Measurements from ENCODE around the gene SLC26A2.

The SLC26A2 gene

DNA sequence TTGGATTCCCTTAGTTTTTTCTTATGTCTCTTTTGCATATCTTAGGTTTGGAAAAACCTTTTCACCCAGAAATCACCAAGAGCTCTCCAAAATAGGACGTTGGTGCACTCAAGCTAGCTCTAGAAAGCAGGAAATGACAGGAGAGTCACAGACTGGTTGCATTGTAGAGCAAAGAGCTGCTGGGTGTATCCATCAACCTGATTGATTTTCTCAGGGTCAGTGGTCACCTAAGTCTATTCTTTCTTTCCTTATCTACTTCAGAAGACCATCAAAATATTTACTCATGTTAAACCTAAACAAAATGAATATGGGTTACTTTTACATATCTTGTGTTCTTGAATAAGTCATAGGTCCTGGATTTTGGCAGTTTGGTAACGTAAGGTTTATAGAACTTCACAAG lies 14.9 kb downstream of the SLC26A2 start:
- TF ChIP-seq, protein P1, sequence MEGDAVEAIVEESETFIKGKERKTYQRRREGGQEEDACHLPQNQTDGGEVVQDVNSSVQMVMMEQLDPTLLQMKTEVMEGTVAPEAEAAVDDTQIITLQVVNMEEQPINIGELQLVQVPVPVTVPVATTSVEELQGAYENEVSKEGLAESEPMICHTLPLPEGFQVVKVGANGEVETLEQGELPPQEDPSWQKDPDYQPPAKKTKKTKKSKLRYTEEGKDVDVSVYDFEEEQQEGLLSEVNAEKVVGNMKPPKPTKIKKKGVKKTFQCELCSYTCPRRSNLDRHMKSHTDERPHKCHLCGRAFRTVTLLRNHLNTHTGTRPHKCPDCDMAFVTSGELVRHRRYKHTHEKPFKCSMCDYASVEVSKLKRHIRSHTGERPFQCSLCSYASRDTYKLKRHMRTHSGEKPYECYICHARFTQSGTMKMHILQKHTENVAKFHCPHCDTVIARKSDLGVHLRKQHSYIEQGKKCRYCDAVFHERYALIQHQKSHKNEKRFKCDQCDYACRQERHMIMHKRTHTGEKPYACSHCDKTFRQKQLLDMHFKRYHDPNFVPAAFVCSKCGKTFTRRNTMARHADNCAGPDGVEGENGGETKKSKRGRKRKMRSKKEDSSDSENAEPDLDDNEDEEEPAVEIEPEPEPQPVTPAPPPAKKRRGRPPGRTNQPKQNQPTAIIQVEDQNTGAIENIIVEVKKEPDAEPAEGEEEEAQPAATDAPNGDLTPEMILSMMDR (conservative IDR thresholded peaks at IDR 0.05): no peak

DNA sequence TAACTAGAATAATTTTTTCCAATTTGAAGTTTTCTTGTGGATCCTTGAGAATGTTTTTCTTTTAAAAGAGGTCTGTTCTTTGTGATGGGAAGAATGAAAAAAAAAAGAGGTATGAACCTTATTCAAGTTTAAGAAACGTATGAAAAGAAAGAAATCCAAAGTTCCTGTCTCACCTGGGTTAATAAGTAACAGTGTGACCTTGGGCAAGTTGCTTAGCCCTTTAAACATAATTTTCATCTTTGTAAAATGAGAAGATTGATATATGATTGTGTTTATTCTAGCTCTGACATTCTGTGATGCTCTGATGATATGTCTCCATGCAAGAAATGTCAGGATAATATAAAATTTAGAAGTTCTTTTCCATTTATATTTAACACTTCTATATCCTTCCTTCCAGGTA lies 19.3 kb downstream of the SLC26A2 start:
- TF ChIP-seq, protein P1 (conservative IDR thresholded peaks at IDR 0.05): no peak
- no peak overlapping the region for H3K27ac ChIP-seq

More for the DNA sequence above, 14.9 kb downstream of the SLC26A2 start:
- no peak overlapping the region for H3K27ac ChIP-seq

DNA sequence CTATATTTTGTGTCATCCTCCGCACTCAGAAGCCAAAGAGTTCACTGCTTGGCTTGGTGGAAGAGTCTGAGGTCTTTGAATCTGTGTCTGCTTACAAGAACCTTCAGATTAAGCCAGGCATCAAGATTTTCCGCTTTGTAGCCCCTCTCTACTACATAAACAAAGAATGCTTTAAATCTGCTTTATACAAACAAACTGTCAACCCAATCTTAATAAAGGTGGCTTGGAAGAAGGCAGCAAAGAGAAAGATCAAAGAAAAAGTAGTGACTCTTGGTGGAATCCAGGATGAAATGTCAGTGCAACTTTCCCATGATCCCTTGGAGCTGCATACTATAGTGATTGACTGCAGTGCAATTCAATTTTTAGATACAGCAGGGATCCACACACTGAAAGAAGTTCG lies 20.6 kb downstream of the SLC26A2 start:
- H3K27ac ChIP-seq: no peak overlapping the region
- TF ChIP-seq, protein P1 (conservative IDR thresholded peaks at IDR 0.05): no peak

DNA sequence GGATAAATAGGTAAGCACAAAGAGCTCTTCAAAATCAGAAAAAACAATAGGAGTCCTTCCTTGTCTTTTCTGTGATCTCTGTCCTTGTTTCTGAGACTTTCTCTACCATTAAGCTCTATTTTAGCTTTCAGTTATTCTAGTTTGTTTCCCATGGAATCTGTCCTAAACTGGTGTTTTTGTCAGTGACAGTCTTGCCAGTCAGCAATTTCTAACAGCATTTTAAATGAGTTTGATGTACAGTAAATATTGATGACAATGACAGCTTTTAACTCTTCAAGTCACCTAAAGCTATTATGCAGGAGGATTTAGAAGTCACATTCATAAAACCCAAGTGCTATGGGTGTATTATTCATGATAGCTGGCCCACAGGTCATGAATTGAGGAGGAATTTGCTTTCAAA lies 21.9 kb downstream of the SLC26A2 start:
- TF ChIP-seq, protein P1 (conservative IDR thresholded peaks at IDR 0.05): no peak
- H3K27ac ChIP-seq: no peak overlapping the region

DNA sequence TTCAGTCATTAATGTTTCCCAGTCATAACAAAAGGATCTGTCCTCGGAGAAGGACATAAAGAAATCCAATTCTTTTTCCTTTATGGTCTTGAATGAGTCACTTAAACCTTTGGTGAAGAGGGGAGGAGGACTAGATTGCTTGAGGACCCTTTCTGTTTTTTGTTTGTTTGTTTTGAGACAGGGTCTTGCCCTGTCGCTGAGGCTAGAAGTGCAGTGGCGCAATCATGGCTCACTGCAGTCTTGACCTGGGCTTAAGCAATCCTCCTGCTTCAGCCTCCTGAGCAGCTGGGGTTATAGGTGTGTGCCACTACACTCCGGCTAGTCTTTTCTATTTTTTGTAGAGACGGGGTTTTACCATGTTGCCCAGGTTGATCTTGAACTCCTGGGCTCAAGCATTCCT lies 27.6 kb downstream of the SLC26A2 start:
- TF ChIP-seq, protein P1 (conservative IDR thresholded peaks at IDR 0.05): no peak

DNA sequence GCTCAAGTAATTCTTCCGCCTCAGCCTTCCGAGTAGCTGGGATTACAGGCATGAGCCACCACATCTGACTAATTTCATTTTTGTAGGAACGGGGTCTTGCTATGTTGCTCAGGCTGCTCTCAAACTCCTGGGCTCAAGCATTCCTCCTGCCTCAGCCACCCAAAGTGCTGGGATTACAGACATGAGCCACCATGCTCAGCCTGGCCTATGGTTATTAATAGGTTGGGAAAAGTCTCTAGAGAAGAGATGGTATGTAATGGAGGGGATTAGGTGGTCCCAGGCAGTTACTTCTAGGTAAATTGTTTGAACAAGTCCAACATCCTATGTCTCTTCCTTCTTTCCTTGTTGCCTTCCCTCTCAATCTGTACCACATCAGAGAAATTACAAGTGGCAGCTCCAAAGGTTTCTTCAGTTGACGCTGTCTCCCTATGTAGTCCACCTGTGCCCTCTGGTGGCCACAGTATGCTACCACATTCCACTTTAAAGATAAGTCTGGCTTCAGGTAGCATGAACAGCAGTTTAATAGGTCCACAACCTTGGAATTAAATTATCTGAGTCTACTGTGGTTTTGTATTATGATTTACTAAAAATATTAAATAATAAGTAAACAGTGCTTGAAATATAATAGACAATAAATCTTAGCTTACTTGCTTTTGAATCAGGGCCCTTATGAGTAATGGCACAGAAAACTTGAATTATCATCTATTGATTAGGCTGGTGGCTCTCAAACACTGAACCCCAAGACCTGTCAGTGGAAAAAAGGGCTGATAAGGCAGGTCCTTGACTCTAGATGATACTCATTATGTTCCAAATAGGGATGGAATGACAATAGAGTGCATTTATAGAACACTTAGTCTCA lies 30.2 kb downstream of the SLC26A2 start:
- TF ChIP-seq, protein P1 (conservative IDR thresholded peaks at IDR 0.05): peak; percentile 95
- H3K27ac ChIP-seq: peak overlapping the region; percentile 23; the same call in 1 of the 2 replicates

More for the DNA sequence above, 27.6 kb downstream of the SLC26A2 start:
- H3K27ac ChIP-seq: no peak overlapping the region

DNA sequence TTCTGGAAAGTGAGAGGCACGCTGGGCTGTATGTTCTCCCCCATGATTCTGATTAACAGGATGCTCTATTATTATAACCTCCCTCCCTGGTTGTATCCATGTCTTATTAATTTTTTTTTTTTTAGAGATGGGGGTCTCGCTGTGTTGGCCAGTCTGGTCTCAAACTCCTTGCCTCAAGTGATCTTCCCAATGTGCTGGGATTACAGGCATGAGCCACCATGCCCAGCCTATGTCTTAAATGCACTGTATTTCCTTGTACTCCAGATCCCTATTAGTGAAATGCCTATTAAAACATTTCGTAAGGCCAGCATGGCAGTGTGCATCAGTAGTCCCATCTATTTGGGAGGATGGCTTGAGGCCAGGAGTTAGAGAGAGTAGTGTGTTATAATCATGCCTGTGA lies 32.9 kb downstream of the SLC26A2 start:
- H3K27ac ChIP-seq: peak overlapping the region; percentile 100
- TF ChIP-seq, protein P1 (conservative IDR thresholded peaks at IDR 0.05): no peak
